NCI-H748 (cell line): ENCODE measurements around the gene RNF151.
"Not testable (repeated sequence)": the region's sequence is repeated elsewhere in the genome, so short reads cannot be mapped to it uniquely, and the experiment has no call there.

ENCODE experiments used
- DNase-seq: peaks from one replicate; lab custom pipeline; 2025; ENCODE audit not compliant: unreplicated experiment; lab: John Stamatoyannopoulos, UW

The RNF151 gene

GRCh38 chr16:2004795-2005517, 38.3 kb downstream of the RNF151 start:
- DNase-seq = no peak

DNA sequence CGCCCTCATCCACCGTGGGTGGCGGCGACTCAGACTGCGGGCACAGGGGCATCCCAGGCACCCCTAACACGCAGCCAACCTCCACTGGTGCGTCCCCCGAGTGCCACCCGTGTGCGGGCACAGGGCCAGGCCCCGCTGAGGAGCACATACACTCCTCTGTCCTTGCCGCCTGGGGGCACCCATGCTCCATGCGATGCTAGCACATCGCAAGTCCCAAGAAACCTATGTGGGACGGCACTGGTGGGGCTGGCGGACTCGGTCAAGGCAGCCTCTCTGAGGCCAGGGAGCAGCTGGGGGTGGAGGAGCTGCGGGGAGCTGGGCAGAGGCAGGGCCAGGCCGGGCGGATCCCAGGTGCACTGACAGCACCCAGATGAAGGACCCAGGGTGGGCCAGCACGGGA, 39.0 kb downstream of the RNF151 start:
- DNase-seq = no peak

- no peak for DNase-seq
These were observed 39.7 kb downstream of the RNF151 start for GRCh38 chr16:2006317-2006716.

- no peak for DNase-seq
These were observed 40.6 kb downstream of the RNF151 start for GRCh38 chr16:2007081-2007836.

DNA sequence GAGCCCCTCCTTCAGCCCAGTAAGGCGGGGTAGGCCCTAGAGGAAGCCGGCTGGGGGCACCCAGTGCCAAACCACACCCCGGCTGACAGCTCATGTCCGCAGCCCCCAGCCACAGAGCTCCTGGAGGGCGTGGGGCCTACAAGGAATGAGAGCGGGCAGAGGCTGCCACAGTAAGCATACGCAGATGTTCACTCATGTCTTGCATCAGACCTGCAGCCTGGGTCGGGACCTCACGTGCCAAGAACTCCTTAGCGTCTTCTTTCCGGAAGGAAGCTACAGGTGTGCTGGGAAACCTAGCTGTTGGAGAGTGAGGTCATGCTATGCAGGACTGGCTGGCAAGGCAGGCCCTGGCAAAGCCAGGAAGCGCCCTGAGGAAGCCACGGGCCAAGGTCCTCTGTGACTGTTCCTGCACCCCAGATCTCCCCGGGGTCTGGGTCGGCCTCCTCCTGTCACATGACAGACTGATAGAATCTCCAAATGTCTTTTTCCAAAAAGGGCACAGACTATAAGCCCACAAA, 41.4 kb downstream of the RNF151 start:
- DNase-seq = no peak

GRCh38 chr16:2008631-2009163, 42.0 kb downstream of the RNF151 start:
- peak; percentile 16 for DNase-seq

GRCh38 chr16:2009164-2009711, 42.6 kb downstream of the RNF151 start:
- peak; percentile 46 for DNase-seq

- DNase-seq = peak; percentile 87
These were observed 43.3 kb downstream of the RNF151 start, which contains the start of gene ZNF598 for GRCh38 chr16:2009791-2010510. Gene ZNF598 (minus strand): TSS chr16:2009821.

GRCh38 chr16:2011726-2012125, 45.1 kb downstream of the RNF151 start:
- not testable (repeated sequence) for DNase-seq

DNA sequence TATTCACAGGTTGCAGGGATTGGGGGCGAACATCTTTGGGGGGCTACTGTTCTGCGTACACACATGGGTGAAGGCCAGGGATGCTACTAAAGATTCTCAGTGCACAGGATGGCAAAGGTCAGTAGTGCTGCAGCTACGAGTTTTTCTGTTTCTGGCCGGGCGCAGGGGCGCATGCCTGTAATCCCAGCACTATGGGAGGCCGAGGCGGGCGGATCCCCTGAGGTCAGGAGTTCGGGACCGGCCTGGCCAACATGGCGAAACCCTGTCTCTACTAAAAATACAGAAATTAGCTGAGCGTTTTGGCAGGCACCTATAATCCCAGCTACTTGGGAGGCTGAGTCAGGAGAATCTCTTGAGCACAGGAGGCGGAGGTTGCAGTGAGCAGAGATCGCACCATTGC, 46.9 kb downstream of the RNF151 start:
- DNase-seq = no peak

DNA sequence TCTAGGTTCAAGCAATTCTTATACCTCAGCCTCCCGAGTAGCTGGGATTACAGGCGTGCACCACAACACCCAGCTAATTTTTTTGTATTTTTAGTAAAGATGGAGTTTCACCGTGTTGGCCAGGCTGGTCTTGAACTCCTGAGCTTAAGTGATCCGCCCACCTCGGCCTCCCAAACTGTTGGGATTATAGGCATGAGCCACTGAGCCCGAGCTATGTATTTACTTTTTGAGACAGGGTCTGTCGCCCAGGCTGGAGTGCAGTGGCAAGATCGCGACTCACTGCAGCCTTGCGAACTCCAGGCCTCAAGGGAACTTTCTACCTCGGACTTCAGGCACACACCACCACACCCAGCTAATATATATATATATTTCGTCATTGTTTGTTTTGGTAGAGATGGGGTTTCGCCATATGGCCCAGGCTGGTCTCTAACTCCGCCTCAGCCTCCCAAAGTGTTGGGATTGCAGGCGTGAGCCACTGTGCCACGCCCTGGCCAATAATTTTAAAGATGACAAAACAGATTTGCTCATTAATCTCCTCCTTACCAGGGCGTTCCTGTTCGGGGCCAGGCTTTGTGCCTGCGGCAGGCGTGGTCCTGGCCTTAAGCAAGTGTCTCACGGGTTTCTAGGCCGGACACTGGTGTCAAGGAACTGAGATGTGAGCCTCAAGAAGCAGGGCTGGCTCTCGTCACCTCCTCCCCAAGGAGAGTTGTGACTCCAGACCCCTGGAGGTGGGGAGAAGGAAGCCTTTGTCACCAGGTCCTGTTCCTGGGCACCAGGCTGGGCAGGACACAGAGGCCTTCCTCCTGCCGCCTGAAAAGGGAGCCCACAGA, 48.7 kb downstream of the RNF151 start:
- no peak for DNase-seq

- DNase-seq = no peak
These were observed 49.2 kb downstream of the RNF151 start for GRCh38 chr16:2015947-2016208.

- peak; percentile 4 for DNase-seq
These were observed 49.8 kb downstream of the RNF151 start for GRCh38 chr16:2016407-2016922.
